SK-N-SH (cell line): ENCODE results near the gene MRGPRX1. TPM values are rescaled to one million over a fixed set of nuclear protein-coding genes. Genes with fewer than 3 reads are reported as not detected.

Source experiments
- CTCF ChIA-PET: fragments of 300-600, 350-600 bp; formaldehyde crosslinking; extraction: SDS; loops from one replicate; lab custom pipeline; 2021; lab: Yijun Ruan, JAX
- POLR2A ChIA-PET: fragments of 350-600 bp; sonication (Branson Sonifier 250); formaldehyde crosslinking; extraction: SDS; loops from one replicate; lab custom pipeline; 2020; ENCODE audit warnings: antibody characterized with exemption, inconsistent platforms; lab: Yijun Ruan, JAX
- DNase-seq: peaks from one replicate; pipeline ENCODE4 v3.0.0; 2012
- H2AFZ ChIP-seq: fragments of 200-600 bp; sonication (generic); 2 replicates; pipeline ENCODE4 v1.8.1; 2016; ENCODE audit warnings: antibody characterized with exemption, mild to moderate bottlenecking, low read depth
- H3F3A ChIP-seq: fragments of 200-600 bp; sonication (generic); replicated peaks from 2 replicates; pipeline ENCODE3; 2016; ENCODE audit warnings: antibody characterized with exemption, mild to moderate bottlenecking; ENCODE audit not compliant: insufficient read depth
- H3K27ac ChIP-seq, 2 experiments: fragments of 200-500 bp in 1 of 2; fragments of 200-600 bp in 1 of 2; sonication (Bioruptor generic) in 1 of 2; sonication (generic), shearing (Covaris generic) in 1 of 2; 2 replicates each; pipeline versions ENCODE4 v1.5.1 to v1.6.1; 2014 to 2016; ENCODE audit warnings: low read depth in 2 of 2, inconsistent platforms in 1 of 2, low read length in 1 of 2, mild to moderate bottlenecking in 1 of 2, mixed read lengths in 1 of 2
- H3K27me3 ChIP-seq: fragments of 200-600 bp; sonication (generic), shearing (Covaris generic); 2 replicates; pipeline ENCODE4 v1.6.1; 2016; ENCODE audit warnings: mixed run types; ENCODE audit not compliant: insufficient read depth
- H3K36me3 ChIP-seq, 2 experiments: fragments of 200-500 bp in 1 of 2; fragments of 200-600 bp in 1 of 2; sonication (Bioruptor generic) in 1 of 2; sonication (generic) in 1 of 2; replicated peaks in 1 of 2; 2 replicates each; pipeline versions ENCODE3 to v1.5.1; 2014 to 2016; ENCODE audit warnings: low read length in 1 of 2, mild to moderate bottlenecking in 1 of 2; ENCODE audit not compliant: insufficient read depth in 2 of 2, control insufficient read depth in 1 of 2
- H3K4me1 ChIP-seq, 2 experiments: fragments of 200-500 bp in 1 of 2; fragments of 200-600 bp in 1 of 2; sonication (Bioruptor generic) in 1 of 2; sonication (generic), shearing (Covaris generic) in 1 of 2; 2 replicates each; pipeline versions ENCODE4 v1.5.1 to v1.6.1; 2014 to 2016; ENCODE audit warnings: low read depth in 1 of 2, low read length in 1 of 2, mixed run types in 1 of 2; ENCODE audit not compliant: insufficient read depth in 2 of 2, control insufficient read depth in 1 of 2
- H3K4me2 ChIP-seq: fragments of 200-600 bp; sonication (generic), shearing (Covaris generic); 2 replicates; pipeline ENCODE4 v1.6.1; 2017; ENCODE audit warnings: mixed run types
- H3K4me3 ChIP-seq, 2 experiments: fragments of 200-500 bp in 1 of 2; fragments of 200-600 bp in 1 of 2; sonication (Bioruptor generic) in 1 of 2; sonication (generic), shearing (Covaris generic) in 1 of 2; 2 replicates each; pipeline versions ENCODE4 v1.5.1 to v1.8.1; 2014 to 2016; ENCODE audit warnings: low read depth in 2 of 2, inconsistent platforms in 1 of 2, low read length in 1 of 2, mild to moderate bottlenecking in 1 of 2, mixed read lengths in 1 of 2, moderate library complexity in 1 of 2
- H3K79me2 ChIP-seq: fragments of 200-600 bp; sonication (generic); 2 replicates; pipeline ENCODE4 v1.8.1; 2017; ENCODE audit warnings: mild to moderate bottlenecking; ENCODE audit not compliant: insufficient read depth
- H3K9ac ChIP-seq: fragments of 200-600 bp; sonication (generic); 2 replicates; pipeline ENCODE4 v1.6.1; 2017; ENCODE audit warnings: mixed run types
- H3K9me2 ChIP-seq: fragments of 200-600 bp; sonication (generic); 2 replicates; pipeline ENCODE4 v1.6.1; 2017; ENCODE audit warnings: mixed run types
- H3K9me3 ChIP-seq: fragments of 200-600 bp; sonication (generic); 2 replicates; pipeline ENCODE4 v1.6.1; 2017; ENCODE audit warnings: mixed run types, mild to moderate bottlenecking, moderate library complexity
- H4K20me1 ChIP-seq: fragments of 200-600 bp; sonication (generic); 2 replicates; pipeline ENCODE4 v1.6.1; 2017; ENCODE audit warnings: mild to moderate bottlenecking, mixed run types; ENCODE audit not compliant: insufficient read depth
- CHD2 ChIP-seq: fragments of 150-350 bp; IDR thresholded peaks from 2 replicates; pipeline ENCODE4 v1.6.1; 2018; ENCODE audit warnings: low read length; ENCODE audit not compliant: partially characterized antibody
- CTCF ChIP-seq: fragments of 200-600 bp; sonication (generic); IDR thresholded peaks from 2 replicates; pipeline ENCODE4 v1.6.1; 2017; ENCODE audit warnings: antibody characterized with exemption, mild to moderate bottlenecking, moderate library complexity
- FOXJ3 ChIP-seq: sonication (generic); formaldehyde crosslinking; IDR thresholded peaks from 2 replicates; pipeline ENCODE4 v1.5.1; 2020; ENCODE audit warnings: mild to moderate bottlenecking, missing genetic modification reagents
- FOXM1 ChIP-seq: IDR thresholded peaks from 2 replicates; pipeline ENCODE4 v1.4.0; 2012; ENCODE audit warnings: low read depth, mild to moderate bottlenecking
- GABPA ChIP-seq: IDR thresholded peaks from 2 replicates; pipeline ENCODE4 v1.4.0; 2012; ENCODE audit warnings: low read depth, mild to moderate bottlenecking
- JUND ChIP-seq: IDR thresholded peaks from 2 replicates; pipeline ENCODE4 v1.4.0; 2012
- MAX ChIP-seq: IDR thresholded peaks from 2 replicates; pipeline ENCODE4 v1.4.0; 2012; ENCODE audit warnings: low read depth
- MXI1 ChIP-seq: IDR thresholded peaks from 2 replicates; pipeline ENCODE4 v1.6.1; 2012; ENCODE audit warnings: mild to moderate bottlenecking, low read depth, low read length, improper control_type of control experiment
- NRF1 ChIP-seq: IDR thresholded peaks from 2 replicates; pipeline ENCODE4 v1.6.1; 2012; ENCODE audit warnings: low read depth, mild to moderate bottlenecking, low read length
- POLR2AphosphoS5 ChIP-seq: IDR thresholded peaks from 2 replicates; pipeline ENCODE4 v1.6.1; 2012; ENCODE audit warnings: low read depth, low read length
- RAD21 ChIP-seq: IDR thresholded peaks from 2 replicates; pipeline ENCODE4 v1.6.1; 2012; ENCODE audit warnings: mild to moderate bottlenecking, low read length
- RCOR1 ChIP-seq: fragments of 150-350 bp; IDR thresholded peaks from 2 replicates; pipeline ENCODE4 v1.6.1; 2017; ENCODE audit warnings: antibody characterized with exemption, low read length
- REST ChIP-seq: IDR thresholded peaks from 2 replicates; pipeline ENCODE4 v1.6.1; 2012; ENCODE audit warnings: mild to moderate bottlenecking, low read depth, low read length, moderate library complexity
- RFX5 ChIP-seq: IDR thresholded peaks from 2 replicates; pipeline ENCODE4 v1.6.1; 2012; ENCODE audit warnings: mild to moderate bottlenecking, improper control_type of control experiment, low read length
- RXRA ChIP-seq: IDR thresholded peaks from 2 replicates; pipeline ENCODE4 v1.4.0; 2012; ENCODE audit warnings: low read depth, mild to moderate bottlenecking, borderline replicate concordance
- SIN3A ChIP-seq: IDR thresholded peaks from 2 replicates; pipeline ENCODE4 v1.6.1; 2012; ENCODE audit warnings: low read depth, mild to moderate bottlenecking, low read length, moderate library complexity, borderline replicate concordance
- TEAD4 ChIP-seq: IDR thresholded peaks from 2 replicates; pipeline ENCODE4 v1.4.0; 2012; ENCODE audit warnings: mild to moderate bottlenecking, borderline replicate concordance; ENCODE audit not compliant: insufficient read depth
- USF1 ChIP-seq: IDR thresholded peaks from 2 replicates; pipeline ENCODE4 v1.4.0; 2012; ENCODE audit warnings: low read depth, borderline replicate concordance
- USF2 ChIP-seq: fragments of 150-350 bp; IDR thresholded peaks from 2 replicates; pipeline ENCODE4 v1.6.1; 2017; ENCODE audit warnings: antibody characterized with exemption, low read length, low read depth, borderline replicate concordance
- ZBTB33 ChIP-seq: IDR thresholded peaks from 2 replicates; pipeline ENCODE4 v1.4.0; 2012; ENCODE audit warnings: low read depth, borderline replicate concordance
- WGBS: methylation state at CpG from one replicate; pipeline ENCODE4 v1.1.6; 2017; ENCODE audit warnings: low lambda C conversion rate; 5-methylcytosine and 5-hydroxymethylcytosine counted together
- polyA plus RNA-seq, 3 experiments: library from polyadenylated mRNA; depleted of rRNA; stranded (reverse); fragments of >200 nt; gene quantifications; 2 replicates each; pipeline ENCODE4 v1.2.3, GENCODE V29; 2012

Gene MRGPRX1
- polyA plus RNA-seq, 1 of the 3 experiments (the other 2 are of a cell fraction) = not detected

- Histone ChIP-seq H3K9me3 (no peaks in the 10 kb centered on the region), H3K27me3 (no peaks in the 10 kb centered on the region), H2AFZ (no peak overlapping the region), H3K79me2 (no peaks in the 10 kb centered on the region), H3K27ac (no peak overlapping the region), H3K9ac (no peak overlapping the region), H3K4me2 (no peak overlapping the region), H3K4me3 (no peak overlapping the region), H3K9me2 (no peaks in the 10 kb centered on the region), H3K4me1 (peaks cover 0 to 3% of the 10 kb centered on the region in 2 experiments; a peak in 1 of 4 replicates), H3K36me3 (no peaks in the 10 kb centered on the region), H4K20me1 (no peaks in the 10 kb centered on the region), H3F3A (no peaks in the 10 kb centered on the region)
- no peak for DNase-seq
- ChIA-PET POLR2A (no interaction called here), CTCF (no interaction called here)
- TF ChIP-seq NRF1 (no peak), SIN3A (no peak), RAD21 (no peak), MAX (no peak), USF2 (no peak), GABPA (no peak), CHD2 (no peak), CTCF (no peak), POLR2AphosphoS5 (no peak), REST (no peak), USF1 (no peak), RXRA (no peak), FOXJ3 (CRISPR knock-in tag) (no peak), JUND (no peak), RFX5 (no peak), RCOR1 (no peak), FOXM1 (no peak), MXI1 (no peak), ZBTB33 (no peak), TEAD4 (no peak)
- 16% methylated on average over 3 of the region's 3 CpGs for WGBS
These were observed 47.5 kb upstream of the MRGPRX1 start for GRCh38 chr11:18986744-18987143.
